GM21526 (cell line): Measurements from ENCODE around the gene NUCB1.
A peak's percentile ranks its signal among the peaks of the same experiment; 100 is the strongest.

ENCODE experiments used
- ATAC-seq: cut with Tn5 transposase; IDR thresholded peaks from one replicate; pipeline ENCODE4 v1.9.1; 2021; ENCODE audit warnings: moderate library complexity; ENCODE audit not compliant: unreplicated experiment, low FRiP score

NUCB1 gene

DNA sequence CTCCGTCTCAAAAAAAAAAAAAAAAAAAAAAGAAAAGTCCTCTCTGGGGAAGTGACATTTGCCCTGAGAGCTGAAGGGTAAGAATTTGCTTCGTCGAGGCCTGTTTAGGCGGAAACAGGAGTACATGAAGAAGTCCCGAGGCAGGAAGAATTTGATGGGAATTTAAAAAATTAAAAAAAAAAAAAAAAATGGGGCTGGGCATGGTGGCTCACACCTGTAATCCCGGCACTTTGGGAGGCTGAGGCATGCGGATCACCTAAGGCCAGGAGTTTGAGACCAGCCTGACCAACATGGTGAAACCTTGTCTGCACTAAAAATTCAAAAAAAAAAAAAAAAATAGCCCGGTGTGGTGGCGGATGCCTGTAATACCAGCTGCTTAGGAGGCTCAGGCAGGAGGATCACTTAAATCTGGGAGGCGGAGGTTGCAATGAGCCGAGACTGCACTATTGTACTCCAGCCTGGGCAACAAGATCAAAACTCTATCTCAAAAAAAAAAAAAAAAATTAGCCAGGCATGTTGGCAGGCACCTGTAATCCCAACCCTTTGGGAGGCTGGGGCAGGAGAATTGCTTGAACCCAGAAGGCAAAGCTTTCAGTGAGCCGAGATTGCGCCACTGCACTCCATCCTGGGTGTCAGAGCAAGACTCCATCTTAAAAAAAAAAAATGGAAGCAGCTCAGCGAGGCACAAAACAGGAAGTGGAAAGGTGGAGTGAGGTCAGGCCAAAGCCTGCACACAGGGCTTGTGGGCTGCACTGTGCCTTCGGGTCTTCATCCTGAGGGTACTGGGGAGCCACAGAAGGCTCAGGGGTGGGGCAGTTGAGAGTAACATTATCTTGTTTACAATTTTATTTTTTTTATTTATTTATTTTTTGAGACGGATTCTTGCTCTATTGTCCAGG is 59.5 kb downstream of the NUCB1 start:
- no peak for ATAC-seq

DNA sequence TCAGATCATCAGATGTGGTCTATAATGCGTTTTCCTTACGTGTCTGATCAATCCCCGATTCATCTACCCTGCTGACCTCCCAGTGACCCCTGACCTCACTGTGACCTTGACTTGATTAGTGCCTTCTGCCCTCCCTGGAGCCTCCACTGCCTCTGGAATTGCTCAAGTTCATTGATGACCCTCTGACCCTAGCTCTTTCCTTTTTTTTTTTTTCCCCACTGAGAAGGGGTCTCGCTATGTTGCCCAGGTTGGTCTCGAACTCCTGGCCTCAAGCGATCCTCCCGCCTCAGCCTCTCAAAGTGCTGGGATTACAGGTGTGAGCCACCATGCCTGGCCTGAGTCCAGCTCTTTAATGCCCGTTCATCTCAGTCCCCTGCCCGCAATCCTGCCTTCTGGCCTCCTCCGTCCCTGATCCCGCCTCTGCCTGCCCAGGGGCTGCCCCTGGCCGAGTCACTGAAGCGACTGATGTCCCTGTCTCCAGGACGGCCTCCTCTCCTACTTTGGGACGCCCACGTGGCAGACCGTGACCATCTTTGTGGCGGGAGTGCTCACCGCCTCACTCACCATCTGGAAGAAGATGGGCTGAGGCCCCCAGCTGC is 61.0 kb downstream of the NUCB1 start:
- ATAC-seq, result no peak

DNA sequence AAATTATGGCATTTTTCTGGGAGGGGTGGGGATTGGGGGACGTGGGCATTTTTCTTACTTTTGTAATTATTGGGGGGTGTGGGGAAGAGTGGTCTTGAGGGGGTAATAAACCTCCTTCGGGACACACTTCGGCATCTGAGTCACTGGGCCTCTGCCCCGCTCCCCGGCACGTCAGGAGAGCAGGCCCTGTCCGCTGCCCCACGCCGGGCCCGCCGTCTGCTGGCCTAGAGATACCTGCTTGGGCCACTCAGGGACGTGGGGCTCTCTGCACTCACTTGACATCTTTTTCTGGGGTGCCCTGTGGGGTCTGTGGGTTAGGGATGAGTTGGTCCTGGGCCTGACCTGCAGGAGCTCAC is 61.5 kb downstream of the NUCB1 start:
- ATAC-seq, result no peak

DNA sequence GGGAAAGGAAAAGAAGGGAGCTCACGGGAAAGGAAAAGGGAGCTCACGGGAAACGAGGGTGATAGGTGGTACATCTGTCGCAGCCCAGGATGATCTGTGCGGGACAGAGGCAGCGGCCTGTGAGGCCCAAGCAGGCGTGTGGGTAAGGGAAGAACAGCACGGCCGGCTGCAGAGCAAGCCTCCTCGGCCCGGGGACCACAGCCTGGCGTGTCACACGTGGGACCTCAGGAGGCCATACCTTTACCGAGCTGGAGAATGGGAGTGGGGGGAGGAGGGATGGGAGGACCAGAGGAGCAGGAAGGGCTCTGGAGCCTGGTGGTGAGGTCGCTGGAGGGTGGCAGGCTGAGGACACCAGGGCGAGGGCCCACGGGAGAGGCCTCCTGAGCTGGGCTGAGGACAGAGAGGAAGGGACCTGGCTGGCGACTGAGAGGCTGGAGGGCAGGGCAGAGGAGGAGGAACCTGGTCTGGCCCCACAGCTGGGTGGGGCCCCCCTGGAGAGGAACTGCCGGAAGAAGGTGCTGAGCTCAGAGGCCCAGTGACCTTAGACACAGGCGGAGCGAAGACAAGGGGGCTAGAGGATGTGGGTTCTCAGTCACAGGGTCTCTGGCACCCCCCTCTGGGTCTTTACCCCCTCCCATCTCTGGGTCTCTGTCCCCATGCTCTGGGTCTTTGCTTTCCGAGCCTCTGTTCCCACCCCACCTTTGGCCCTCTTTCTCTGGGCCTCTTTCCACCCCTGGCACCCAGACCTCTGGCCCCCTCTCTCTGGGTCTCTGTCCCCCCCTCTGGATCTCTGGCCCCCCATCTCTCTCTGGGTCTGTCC is 62.1 kb downstream of the NUCB1 start:
- no peak for ATAC-seq

DNA sequence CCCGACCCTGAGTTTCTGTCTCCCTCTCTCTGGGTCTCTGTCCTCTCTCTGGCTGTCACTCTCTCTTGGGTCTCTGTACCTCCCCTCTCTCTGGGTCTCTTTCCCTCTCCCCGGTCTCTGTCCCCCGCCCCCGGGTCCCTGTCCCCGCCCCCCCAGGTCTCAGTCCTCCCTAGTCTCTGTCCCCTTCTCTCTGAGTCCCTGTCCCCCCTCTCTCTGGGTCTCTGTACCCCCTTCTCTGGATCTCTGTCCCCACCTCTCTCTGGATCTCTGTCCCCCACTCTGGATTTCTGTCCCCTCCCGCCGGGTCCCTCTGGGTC is 62.7 kb downstream of the NUCB1 start:
- ATAC-seq, result no peak

DNA sequence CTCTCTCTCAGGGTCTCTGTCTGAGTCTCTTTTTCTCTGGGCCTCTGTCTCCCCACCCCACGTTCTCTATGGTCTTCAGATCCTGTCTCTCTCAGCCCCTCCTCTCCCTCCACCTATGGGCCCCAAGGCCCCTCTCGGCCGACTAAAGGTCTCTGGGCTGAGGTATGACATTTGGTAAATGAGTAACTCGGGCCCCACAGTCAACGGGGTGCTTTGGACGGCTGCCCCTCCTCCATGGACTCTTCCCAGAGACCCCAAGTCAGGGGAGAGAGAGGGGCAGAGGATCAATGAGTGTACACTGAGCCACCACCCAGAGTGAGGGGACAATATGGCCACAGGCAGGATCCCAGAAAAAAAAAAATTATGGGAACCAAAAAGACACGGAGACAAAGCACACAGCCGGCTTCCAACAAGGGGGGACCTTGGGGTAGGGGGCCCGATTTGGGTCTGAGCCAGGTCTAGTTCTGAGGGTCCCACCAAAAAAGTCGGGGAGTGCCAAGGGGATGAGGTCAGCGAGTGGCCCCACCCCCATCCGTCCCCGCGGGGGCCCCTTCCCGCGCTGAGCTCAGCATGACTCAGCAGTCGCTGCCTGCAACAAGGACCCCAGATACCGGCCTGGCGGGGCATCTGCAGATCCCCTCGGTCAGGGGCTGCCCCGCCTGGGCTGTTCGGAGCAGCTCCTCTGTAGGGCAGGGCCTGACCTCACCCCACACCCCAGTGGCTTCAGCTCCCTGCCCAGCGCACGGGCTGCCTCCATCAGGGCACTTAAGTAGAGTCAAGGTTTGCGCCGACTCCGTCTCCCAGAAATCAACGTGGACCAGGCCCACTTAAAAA is 63.5 kb downstream of the NUCB1 start:
- ATAC-seq, result no peak

DNA sequence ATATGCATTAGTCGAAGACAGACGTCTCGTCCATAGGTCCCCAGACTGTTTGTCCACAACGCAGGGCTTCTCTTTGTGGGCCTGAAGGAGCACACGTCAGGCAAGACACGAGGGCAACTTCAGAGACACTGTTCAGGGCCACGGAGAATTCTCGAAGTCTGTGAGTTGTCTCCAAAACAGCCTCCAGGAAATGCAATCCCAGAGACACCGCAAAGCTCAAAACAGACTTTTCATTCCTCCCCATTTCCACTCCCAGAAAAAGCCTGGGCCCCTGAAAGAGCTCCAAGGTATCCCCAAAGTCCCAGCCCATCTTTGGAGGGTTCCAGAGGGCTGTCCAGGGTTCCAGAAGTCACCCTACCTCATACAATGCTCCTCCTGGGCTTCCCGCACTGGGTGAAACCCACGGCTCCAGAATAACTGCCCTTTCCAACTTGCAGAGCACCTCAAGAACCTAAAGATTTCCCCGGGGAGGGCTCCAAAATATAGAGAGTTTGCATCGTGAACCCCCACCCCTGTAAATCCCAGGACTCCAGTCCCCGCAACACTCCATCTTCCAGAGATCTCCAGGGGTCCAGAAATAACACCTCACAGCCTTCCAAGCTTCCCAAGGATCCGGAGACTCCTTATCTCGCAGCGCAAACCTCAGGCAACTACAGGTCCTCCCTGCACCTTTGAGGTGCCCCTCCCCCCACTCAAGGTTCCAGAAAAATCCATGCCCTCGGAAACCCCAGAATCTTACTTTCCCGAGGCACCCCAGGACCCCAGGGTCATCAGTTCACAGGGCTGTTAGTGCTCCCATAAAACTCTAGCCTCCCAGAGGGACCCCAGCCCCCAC is 64.3 kb downstream of the NUCB1 start:
- ATAC-seq, result no peak

DNA sequence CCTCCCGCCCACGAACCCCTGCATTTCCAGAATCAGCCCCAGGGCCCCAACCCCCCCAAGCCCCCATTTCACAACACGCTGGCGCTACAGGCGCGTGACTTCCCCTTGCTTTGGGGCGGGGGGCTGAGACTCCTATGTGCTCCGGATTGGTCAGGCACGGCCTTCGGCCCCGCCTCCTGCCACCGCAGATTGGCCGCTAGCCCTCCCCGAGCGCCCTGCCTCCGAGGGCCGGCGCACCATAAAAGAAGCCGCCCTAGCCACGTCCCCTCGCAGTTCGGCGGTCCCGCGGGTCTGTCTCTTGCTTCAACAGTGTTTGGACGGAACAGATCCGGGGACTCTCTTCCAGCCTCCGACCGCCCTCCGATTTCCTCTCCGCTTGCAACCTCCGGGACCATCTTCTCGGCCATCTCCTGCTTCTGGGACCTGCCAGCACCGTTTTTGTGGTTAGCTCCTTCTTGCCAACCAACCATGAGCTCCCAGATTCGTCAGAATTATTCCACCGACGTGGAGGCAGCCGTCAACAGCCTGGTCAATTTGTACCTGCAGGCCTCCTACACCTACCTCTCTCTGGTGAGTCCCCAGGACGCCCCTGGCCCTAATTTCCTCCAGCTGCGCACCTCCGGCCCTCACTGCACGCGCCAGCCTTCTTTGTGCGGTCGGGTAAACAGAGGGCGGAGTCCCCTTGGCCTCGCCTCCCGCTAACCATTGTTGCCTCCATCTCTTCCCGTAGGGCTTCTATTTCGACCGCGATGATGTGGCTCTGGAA is 65.1 kb downstream of the NUCB1 start, which contains the start of gene FTL:
Gene FTL, plus strand, starts transcription at position 270 of the 766 bp plus-strand sequence. Its CDS starts 199 bp downstream, at position 469.
- peak; percentile 38 for ATAC-seq

DNA sequence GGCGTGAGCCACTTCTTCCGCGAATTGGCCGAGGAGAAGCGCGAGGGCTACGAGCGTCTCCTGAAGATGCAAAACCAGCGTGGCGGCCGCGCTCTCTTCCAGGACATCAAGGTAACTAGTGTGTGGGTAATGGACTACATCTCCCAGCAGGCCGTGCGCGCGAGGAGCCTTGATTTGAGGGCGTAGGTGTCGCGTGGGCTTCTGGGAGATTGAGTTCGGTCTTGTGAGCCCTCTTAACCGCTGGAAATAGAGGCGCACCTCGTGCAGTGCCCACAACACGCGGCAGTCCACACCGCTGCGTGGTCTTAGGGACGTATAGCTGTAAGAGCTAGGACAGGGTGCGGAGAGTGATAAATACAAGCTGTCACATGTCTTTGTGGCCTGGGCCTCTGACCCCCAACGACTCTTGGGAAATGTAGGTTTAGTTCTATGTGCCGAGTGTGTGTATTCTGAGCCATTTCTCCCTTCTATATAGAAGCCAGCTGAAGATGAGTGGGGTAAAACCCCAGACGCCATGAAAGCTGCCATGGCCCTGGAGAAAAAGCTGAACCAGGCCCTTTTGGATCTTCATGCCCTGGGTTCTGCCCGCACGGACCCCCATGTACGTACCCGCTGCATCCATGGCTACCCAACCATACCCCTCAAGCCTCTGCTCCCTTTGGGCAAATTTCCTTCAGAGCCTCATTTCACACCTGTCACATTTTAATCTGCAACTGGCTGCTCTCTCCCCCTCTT is 65.9 kb downstream of the NUCB1 start:
- peak; percentile 27 for ATAC-seq

DNA sequence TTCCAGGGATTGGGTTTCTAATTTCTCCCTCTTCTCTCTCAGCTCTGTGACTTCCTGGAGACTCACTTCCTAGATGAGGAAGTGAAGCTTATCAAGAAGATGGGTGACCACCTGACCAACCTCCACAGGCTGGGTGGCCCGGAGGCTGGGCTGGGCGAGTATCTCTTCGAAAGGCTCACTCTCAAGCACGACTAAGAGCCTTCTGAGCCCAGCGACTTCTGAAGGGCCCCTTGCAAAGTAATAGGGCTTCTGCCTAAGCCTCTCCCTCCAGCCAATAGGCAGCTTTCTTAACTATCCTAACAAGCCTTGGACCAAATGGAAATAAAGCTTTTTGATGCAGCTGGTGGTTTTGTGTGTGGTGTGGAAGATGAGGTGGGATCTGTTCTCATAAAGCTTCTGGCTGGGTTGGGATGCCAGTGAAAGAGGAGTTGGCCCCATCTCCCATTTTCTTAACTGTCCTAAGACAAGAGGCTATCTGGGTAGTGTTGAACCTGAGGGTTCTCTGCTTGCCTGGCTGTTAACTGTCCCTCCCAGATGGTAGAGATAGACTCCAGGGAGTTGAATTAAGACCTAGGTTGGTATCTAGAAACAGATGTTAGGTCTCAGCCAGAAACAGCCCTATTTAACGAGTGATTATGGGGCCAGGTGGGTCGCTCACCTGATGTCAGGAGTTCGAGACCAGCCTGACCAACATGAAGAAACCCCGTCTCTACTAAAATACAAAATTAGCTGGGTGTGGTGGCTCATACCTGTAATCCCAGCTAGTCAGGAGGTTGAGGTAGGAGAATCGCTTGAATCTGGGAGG is 66.6 kb downstream of the NUCB1 start:
- no peak for ATAC-seq

DNA sequence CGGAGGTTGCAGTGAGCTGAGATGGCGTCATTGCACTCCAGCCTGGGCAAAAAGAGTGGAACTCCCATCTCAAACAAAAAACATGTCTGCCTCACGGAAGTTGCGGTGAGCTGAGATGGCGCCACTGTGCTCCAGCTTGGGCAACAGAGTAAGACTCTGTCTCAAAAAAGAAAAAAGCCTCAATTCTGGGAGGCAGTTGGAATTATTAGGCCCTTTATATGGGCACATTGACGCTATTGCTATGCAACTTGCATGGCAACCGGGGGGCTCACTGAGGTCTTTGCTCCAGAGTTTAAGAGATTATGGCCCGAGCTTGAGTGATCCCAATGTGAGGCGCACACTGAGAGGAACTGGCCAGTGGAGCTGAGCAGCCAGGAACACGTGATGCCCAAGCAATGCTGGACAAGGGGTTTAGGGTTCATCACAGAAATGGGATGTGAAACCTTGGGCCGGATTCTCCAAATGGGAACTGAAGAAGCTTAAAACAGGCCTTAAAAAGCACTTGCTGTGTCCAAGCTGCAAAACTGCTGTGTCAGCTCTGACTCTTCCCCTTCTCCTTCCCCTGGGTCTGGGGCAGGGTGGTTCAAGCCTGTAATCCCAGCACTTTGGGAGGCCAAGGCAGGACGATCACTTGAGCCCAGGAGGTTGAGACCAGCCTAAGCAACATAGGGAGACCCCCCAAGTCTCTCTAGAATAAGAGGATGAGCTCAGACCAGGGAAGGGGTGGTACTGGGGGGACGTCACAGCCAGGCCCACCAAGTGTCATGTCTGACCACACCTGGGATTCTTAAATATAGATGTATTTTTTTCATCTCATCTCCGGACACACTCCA is 67.5 kb downstream of the NUCB1 start:
- ATAC-seq, result no peak

DNA sequence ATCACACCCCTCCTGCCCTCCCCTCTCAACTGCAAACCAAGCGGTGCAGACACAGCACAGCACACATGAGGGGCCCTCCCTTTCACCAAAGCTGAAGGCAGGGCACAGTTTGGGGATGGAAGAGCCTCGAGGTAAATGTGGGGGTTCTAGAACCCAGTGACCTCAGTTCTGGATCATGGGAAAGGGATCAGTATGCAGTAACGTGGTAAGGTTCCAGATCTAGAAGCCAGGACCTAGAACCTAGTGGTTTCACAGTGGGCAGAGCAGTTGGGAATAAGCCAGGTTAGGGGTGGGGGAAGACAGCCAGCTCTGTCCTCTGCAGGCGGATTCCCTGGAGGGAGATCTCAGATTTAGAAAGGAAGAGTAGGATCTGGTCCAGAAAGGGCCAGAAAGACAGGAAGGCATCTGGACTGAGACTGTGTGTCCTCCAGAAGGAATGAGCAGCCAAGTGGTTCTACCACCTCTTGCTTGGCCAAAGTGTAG is 68.1 kb downstream of the NUCB1 start:
- no peak for ATAC-seq

DNA sequence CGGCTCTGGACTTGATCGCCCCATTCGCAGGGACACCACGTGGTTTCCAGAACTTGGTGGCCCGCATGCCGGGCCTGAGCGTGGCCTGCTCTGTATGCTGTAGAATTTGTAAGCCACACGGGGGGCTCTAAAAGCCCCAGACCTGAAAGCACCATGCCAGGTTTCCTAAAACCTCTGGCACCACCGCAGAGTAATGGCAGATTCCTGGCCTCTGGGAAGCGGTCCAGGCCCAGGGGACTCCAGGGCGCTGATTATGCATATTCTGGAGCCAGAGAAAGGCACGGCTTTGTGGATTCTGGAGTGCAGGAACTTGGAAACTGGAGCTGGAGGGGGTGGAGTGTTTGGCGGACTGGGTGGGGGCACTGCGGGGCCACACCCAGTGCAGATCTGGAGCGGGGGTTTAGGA is 68.7 kb downstream of the NUCB1 start:
- ATAC-seq, result no peak

DNA sequence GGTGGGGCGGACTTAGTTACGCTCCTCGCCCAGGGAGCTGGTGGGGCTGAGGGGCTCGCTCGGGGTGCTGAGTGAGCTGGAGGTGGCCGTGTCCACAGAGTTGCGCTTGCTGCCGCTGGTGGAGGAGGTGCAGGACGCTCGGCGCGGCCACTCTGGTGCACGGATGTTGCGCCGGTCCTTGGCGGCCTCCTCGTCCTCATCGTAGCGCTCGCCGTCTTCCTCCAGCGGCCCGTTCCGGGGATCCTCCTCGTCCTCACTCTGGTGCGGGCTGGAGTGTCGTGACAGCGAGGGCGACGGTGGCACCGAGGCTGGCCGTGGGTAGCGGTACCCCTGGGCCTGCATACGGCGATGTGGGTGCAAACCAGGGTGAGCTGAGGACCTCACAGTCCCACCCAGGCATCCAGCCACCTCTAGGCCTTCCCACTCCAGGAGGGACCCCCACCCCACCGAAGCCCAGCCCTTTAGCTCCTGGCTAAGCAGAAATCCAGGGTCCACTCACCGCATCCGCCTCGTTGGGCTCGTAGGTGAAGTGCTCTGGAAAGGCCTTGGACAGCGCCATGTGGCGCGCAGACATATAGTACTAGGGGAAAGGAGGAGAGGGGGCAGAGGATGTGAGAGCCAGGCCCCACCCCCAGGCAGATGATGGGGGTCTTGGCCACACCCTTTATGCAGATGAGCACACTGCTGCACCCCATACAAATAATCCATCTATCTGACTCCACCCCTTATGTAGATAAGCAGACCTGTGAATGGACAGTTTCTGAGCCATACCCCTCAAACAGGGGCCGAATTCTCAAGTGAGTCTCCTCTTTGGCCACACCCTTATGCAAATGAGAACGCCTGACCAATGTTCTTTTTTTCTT is 69.4 kb downstream of the NUCB1 start:
- no peak for ATAC-seq

DNA sequence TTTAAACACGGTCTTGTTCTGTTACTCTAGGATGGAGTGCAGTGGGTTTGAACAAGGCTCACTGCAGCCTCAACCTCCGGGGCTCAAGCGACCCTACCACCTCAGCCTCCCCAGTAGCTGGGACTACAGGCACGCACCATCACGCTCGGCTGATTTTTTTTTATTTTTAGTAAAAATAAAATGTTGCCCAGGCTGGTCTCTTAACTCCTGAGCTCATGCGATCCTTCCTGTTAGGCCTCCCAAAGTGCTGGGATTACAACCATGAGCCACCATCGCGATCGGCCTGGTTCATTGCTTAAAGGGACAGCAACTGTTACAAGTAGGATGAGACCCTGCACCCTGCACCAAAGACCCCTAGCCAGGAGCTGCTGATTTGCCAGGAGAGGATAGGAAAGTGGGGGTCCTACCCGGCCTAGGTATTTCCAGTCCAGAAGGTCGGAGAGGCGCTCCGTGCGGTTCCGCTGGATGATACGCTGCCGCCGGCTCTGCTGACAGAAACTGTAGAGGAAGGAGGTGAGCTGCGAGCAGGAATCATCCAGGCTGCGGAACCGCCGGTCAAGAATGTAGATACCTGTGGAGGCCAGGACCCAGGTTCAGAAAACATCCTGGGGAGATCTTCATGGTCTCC is 70.1 kb downstream of the NUCB1 start:
- no peak for ATAC-seq
